SK-N-SH (cell line): ENCODE results near the gene ATP13A4. TPM values are rescaled to one million over a fixed set of nuclear protein-coding genes. Genes with fewer than 3 reads are reported as not detected.

Experiments
- EZH2phosphoT487 ChIP-seq: fragments of 200-600 bp; sonication (generic); IDR thresholded peaks from 2 replicates; pipeline ENCODE4 v1.6.1; 2017; ENCODE audit warnings: low read depth, mixed run types, mild to moderate bottlenecking, antibody characterized with exemption, moderate library complexity, borderline replicate concordance
- FOXJ3 ChIP-seq: sonication (generic); formaldehyde crosslinking; IDR thresholded peaks from 2 replicates; pipeline ENCODE4 v1.5.1; 2020; ENCODE audit warnings: mild to moderate bottlenecking, missing genetic modification reagents
- FOXM1 ChIP-seq: IDR thresholded peaks from 2 replicates; pipeline ENCODE4 v1.4.0; 2012; ENCODE audit warnings: low read depth, mild to moderate bottlenecking
- MEF2A ChIP-seq: IDR thresholded peaks from 2 replicates; pipeline ENCODE4 v1.4.0; 2012; ENCODE audit warnings: low read depth, borderline replicate concordance
- RCOR1 ChIP-seq: fragments of 150-350 bp; IDR thresholded peaks from 2 replicates; pipeline ENCODE4 v1.6.1; 2017; ENCODE audit warnings: antibody characterized with exemption, low read length
- REST ChIP-seq: IDR thresholded peaks from 2 replicates; pipeline ENCODE4 v1.6.1; 2012; ENCODE audit warnings: mild to moderate bottlenecking, low read depth, low read length, moderate library complexity
- RFX5 ChIP-seq: IDR thresholded peaks from 2 replicates; pipeline ENCODE4 v1.6.1; 2012; ENCODE audit warnings: mild to moderate bottlenecking, improper control_type of control experiment, low read length
- RXRA ChIP-seq: IDR thresholded peaks from 2 replicates; pipeline ENCODE4 v1.4.0; 2012; ENCODE audit warnings: low read depth, mild to moderate bottlenecking, borderline replicate concordance
- TEAD4 ChIP-seq: IDR thresholded peaks from 2 replicates; pipeline ENCODE4 v1.4.0; 2012; ENCODE audit warnings: mild to moderate bottlenecking, borderline replicate concordance; ENCODE audit not compliant: insufficient read depth
- USF1 ChIP-seq: IDR thresholded peaks from 2 replicates; pipeline ENCODE4 v1.4.0; 2012; ENCODE audit warnings: low read depth, borderline replicate concordance
- YY1 ChIP-seq: IDR thresholded peaks from 2 replicates; pipeline ENCODE4 v1.4.0; 2012; ENCODE audit warnings: low read depth, mild to moderate bottlenecking
- ZBTB33 ChIP-seq: IDR thresholded peaks from 2 replicates; pipeline ENCODE4 v1.4.0; 2012; ENCODE audit warnings: low read depth, borderline replicate concordance
- polyA plus RNA-seq, 3 experiments: library from polyadenylated mRNA; depleted of rRNA; stranded (reverse); fragments of >200 nt; gene quantifications; 2 replicates each; pipeline ENCODE4 v1.2.3, GENCODE V29; 2012
- TF ChIP-seq, protein P1 (sequence below): fragments of 150-350 bp; IDR thresholded peaks from 2 replicates; pipeline ENCODE4 v1.6.1; 2016; ENCODE audit warnings: mild to moderate bottlenecking, low read depth, low read length

ATP13A4 gene
- polyA plus RNA-seq, 1 of the 3 experiments (the other 2 are of a cell fraction): 0.02 TPM

GRCh38 chr3:193592841-193593667, 38.4 kb upstream of the ATP13A4 start, which contains the start of gene OPA1 (continued):
- TF ChIP-seq FOXJ3 (CRISPR knock-in tag) (no peak), FOXM1 (no peak), ZBTB33 (peak; percentile 91), RXRA (no peak), TEAD4 (no peak), RCOR1 (peak; percentile 54; the same call in 1 of the 2 replicates), YY1 (peak; percentile 85), RFX5 (no peak), EZH2phosphoT487 (no peak), MEF2A (no peak), REST (peak; percentile 81), USF1 (0 out of 2 replicates have a peak, but pooled peaks have one; percentile 6)
- TF ChIP-seq, protein P1, sequence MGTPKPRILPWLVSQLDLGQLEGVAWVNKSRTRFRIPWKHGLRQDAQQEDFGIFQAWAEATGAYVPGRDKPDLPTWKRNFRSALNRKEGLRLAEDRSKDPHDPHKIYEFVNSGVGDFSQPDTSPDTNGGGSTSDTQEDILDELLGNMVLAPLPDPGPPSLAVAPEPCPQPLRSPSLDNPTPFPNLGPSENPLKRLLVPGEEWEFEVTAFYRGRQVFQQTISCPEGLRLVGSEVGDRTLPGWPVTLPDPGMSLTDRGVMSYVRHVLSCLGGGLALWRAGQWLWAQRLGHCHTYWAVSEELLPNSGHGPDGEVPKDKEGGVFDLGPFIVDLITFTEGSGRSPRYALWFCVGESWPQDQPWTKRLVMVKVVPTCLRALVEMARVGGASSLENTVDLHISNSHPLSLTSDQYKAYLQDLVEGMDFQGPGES: peak; percentile 49; the same call in 1 of the 2 replicates
